Thyroid gland (tissue), 4 donors: ENCODE data around the gene NFKBIA.

ENCODE experiments used
- CTCF ChIP-seq, 6 experiments: fragments of 200-600 bp in 3 of 6; fragments of 450-650 bp in 3 of 6; sonication (generic) in 3 of 6; IDR thresholded peaks; one replicate each; pipeline ENCODE4 v1.5.1; 2016 to 2019; ENCODE audit warnings: antibody characterized with exemption in 6 of 6, mild to moderate bottlenecking in 2 of 6, inconsistent platforms in 1 of 6, moderate library complexity in 1 of 6
- POLR2A ChIP-seq, 2 donors: fragments of 450-650 bp; IDR thresholded peaks; one replicate each; pipeline ENCODE4 v1.6.1; 2017; ENCODE audit warnings: antibody characterized with exemption in 2 of 2, mild to moderate bottlenecking in 2 of 2, moderate library complexity in 1 of 2

GRCh38 chr14:35387713-35388579, 16.6 kb downstream of the NFKBIA start:
- TF ChIP-seq POLR2A (IDR thresholded peaks at IDR 0.05) (no peak), CTCF (IDR thresholded peaks at IDR 0.05) (no peak)
